GM18867 (cell line): Measurements from ENCODE around the gene VWC2L.
A peak's percentile ranks its signal among the peaks of the same experiment; 100 is the strongest.

Experiments
- ATAC-seq: cut with Tn5 transposase; IDR thresholded peaks from one replicate; pipeline ENCODE4 v1.9.1; 2021; ENCODE audit warnings: mild to moderate bottlenecking, moderate library complexity; ENCODE audit not compliant: unreplicated experiment

The VWC2L gene

GRCh38 chr2:214410918-214411554 is at the start of gene VWC2L:
Gene VWC2L, plus strand, starts transcription at chr2:214411054. Its CDS starts 3,140 bp downstream, at chr2:214414194.
- no peak for ATAC-seq

GRCh38 chr2:214361116-214361515 is 49.7 kb upstream of the VWC2L start:
- no peak for ATAC-seq

- no peak for ATAC-seq
Measured at GRCh38 chr2:214365549-214365948, 45.3 kb upstream of the VWC2L start.

DNA sequence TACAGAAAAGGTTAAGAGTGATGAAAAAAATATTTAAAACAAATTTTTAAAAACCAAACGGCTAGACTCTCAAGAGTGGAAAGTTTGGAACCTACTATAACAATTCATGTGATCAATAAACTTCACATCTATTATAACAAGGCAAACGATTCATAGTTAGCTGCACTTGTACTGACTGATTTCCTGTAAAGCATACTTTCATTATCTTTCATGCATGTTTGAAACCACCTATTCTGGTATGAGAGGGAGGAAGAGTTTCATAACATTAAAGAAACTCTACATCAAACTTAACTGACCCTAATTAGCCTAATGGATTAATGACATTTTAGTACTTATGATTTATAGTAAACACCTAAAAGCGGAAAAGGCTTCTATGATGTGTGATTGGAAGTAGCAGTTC is 43.7 kb upstream of the VWC2L start:
- no peak for ATAC-seq

GRCh38 chr2:214376618-214377285 is 34.1 kb upstream of the VWC2L start:
- peak; percentile 64 for ATAC-seq

DNA sequence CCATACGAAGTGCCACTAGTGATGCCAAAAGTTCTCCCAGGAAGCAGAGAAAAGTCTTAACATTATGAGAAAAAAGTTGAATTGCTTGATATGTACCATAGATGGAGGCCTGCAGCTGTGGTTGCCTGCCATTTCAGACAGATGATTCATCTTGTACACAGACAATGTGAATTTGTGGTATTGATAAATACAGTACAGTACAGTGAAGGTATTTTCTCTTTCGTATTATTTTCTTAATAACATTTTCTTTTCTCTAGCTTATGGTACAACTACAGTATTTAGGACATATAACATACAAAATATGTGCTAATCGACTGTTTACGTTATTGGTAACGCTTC is 33.6 kb upstream of the VWC2L start:
- ATAC-seq = no peak

- ATAC-seq = no peak
Measured at GRCh38 chr2:214378455-214379103, 32.3 kb upstream of the VWC2L start.

GRCh38 chr2:214379227-214379626 is 31.6 kb upstream of the VWC2L start:
- no peak for ATAC-seq

DNA sequence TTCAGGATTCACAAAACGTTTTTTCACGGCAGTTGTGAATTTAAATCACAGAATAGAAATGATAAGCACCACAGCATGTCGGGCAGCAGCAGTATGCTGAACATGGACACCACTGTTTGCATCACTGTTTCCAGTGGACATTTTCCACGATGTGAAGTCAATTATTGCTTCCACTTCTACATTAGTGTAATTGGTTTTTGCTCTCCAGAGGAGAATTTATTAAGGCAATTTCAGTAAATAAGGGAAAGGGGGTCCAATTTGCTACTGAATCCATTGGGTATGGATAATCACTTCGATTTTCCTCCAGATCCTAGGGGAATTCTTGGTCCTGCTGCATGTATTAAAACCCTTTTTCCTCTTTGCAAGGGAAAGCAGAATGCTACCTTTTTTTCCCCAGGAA is 30.2 kb upstream of the VWC2L start:
- ATAC-seq = no peak

- no peak for ATAC-seq
Measured at GRCh38 chr2:214382229-214382628, 28.6 kb upstream of the VWC2L start.

DNA sequence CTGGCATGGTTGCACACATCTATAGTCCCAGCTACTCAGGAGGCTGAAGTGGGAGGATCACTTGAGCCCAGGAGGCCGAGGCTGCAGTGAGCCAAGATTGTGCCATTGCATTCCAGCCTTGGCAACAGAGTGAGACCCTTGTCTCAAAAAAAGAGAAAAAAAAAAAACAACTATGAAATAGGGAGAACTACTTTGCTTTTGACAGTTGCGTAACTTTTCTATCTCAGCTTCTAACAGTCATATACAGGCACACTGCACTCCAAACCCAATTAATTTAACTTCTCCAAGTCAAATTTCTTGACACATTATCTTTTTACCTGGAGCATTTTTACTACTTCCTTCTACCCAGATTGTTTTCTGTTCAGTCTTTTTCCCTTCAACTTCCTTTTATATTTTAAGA is 24.1 kb upstream of the VWC2L start:
- no peak for ATAC-seq

DNA sequence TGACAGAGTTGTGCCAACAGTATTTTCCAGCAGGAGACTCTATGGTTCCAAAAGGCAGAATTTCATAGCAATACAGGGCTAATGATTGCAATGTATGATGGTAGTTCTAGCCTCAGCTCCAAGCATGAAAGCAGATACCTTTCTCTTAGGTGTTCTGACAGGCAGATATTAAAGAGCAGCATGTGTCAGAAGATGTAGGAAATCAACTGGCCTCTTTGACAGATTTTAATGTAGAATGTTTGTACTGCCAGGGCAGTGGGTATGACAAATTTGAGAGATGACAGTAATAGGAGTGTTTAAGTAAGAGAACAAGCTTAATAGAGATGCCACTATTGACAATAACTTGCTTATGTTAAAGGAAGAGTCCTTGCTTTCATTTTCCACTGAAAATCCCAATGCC is 21.5 kb upstream of the VWC2L start:
- ATAC-seq = no peak

DNA sequence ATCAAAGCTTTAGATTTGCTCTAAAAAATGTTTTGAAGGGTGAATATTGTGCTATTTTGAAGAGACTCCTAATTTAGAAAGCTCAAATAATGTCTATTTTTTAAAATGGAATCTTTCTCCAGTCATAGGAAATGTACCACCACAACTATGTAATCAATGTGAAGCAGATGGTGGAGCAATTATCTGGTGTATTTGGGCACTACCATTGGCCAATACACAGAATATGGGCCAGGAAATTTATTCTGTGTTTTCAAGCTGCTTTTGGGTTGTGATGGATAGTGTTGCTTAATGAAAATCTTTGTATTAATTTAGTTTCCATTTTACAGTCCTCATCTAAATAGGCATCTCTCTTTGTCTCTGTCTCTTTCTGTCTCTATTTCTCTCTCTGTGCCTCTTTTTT is 17.1 kb upstream of the VWC2L start:
- no peak for ATAC-seq

DNA sequence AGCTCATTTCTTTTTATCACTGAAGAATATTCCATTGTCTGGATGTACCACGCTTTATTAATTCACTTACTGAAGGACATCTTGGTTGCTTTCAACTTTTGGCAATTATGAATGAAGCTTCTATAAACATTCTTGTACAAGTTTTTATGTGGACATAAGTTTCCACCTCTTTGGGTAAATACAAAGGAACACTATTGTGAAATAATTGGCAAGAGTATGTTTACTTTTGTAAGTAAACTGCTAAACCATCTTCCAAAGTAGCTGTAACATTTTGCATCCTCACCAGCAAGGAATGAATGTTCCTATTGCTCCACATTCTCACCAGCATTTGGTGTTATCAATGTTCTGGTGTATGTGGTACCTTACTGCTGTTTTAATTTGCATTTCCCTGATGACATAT is 15.8 kb upstream of the VWC2L start:
- ATAC-seq = no peak

GRCh38 chr2:214401580-214401979 is 9.3 kb upstream of the VWC2L start:
- no peak for ATAC-seq

DNA sequence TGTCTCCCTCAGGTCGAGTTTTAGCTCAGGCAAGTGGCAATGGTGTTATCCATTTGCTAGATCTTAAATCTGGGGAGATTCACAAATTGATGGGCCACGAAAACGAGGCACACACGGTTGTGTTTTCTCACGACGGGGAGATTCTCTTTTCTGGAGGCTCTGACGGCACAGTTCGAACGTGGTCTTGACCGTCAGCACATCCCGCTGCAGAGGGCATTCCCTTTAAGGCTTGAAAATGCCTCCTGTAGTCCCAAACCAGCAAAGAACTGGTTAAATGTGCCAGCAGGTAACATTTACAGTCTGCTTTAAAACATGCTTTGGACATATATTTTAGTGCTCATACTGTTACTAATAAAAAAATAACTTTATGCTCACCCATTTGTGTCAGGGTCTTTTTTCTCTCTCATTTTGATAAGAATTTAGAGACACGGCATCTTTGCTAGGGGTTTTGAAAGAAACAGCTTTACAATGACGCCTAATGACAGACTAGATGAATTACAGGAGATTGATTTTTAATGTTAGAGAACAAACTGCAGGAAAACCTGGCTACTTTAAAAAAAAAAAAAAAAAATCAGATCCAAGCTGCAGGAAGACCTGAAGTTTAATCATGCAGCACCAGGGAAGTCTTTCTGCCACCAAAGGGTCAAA is 602 bp upstream of the VWC2L start:
- no peak for ATAC-seq

DNA sequence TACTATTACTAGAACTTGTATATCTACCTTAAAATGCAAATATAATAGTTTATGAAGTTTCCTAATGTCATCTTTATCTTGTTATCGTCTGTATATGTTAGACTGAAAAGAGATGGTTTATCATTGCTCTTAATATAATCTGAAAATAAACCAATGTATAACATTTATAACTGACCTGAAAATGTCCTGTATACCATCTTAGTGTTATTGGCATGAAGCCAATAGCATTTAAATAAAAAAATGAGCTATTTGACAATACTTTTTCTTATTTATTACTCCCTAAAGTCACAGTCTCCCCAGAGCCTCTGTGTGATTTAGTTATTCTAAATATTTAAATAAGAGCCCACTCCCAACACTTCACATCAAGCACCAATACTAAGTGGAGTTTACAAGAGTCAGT is 1.8 kb downstream of the VWC2L start:
- ATAC-seq = no peak

GRCh38 chr2:214436470-214436869 is 25.6 kb downstream of the VWC2L start:
- no peak for ATAC-seq

GRCh38 chr2:214450118-214450894 is 39.5 kb downstream of the VWC2L start:
- no peak for ATAC-seq

DNA sequence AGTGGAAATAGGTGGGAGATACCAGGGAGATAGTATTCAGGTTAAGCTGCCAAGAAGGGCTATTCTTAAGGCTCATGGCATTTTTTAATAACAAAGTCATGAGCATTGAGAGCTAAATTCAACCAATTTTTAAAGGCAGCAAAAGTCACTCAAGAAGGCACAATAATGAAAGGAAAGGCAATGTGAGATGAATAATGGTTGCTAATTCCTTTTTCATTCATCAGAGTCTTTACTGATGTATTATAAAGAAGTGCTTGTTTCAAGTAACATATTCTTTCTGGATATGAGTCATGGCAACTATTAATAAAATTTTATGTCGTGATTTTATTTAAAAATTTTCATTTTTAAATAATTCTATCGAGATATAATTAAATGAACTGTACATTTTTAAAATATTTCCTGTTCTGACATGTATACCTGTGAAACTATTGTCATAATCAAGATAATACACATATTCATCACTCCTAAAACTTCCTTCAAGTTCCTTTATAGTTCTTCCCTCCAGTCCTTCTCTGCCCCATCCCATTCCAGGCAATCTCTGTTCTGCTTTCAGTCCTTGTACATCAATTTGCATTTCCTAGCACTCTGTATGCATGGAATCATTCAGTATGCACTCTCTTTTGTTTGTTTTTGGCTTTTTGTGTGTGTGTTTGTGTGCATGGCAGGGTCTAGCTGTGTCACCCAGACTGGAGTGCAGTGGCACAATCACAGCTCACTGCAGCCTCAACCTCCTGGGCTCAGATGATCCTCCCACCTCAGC is 40.8 kb downstream of the VWC2L start:
- no peak for ATAC-seq
